Measurements from ENCODE around the gene EEPD1. TPM values are rescaled to one million over a fixed set of nuclear protein-coding genes. Genes with fewer than 3 reads are reported as not detected.

Gene EEPD1
- total RNA-seq, 1 donor from 2014 or later = 5.1 TPM

DNA sequence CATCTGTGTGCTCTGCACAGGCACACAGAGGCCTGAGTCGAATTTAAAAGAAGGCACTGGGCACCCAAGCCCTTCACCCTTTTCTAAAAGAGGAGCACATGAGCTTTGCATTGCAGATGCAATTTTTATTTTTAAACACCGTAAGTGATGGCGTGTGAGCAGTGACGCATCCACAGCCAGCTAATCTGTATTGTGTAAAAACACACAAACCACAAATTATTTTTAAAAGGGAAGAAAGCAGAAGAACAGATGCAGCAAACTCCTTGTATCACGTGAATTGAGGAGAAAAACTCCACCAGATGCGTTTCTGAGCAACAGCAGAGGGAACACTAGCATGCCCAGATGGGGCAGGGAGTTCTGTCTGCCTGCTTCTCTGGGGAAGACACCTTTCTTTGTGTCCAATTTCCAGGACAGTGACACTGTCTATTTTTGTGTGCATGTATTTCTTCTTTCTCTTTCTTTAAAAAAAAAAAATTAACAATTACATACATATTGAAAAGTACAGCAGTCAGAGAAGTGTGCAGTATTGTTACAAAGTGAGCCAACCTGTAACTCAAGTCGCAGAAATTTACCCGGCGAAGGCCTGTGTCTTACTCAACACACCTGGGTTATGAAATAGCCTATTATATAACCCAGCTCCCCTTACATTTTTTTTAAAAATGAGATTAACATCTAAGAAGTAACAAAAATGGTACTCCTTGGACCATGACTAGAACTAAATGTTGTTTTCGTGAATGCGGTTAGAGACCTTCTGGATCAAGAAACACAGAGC lies 39.2 kb downstream of the EEPD1 start:
- no peak for DNase-seq

GRCh38 chr7:36192877-36193276 lies 39.8 kb downstream of the EEPD1 start:
- no peak for DNase-seq

DNA sequence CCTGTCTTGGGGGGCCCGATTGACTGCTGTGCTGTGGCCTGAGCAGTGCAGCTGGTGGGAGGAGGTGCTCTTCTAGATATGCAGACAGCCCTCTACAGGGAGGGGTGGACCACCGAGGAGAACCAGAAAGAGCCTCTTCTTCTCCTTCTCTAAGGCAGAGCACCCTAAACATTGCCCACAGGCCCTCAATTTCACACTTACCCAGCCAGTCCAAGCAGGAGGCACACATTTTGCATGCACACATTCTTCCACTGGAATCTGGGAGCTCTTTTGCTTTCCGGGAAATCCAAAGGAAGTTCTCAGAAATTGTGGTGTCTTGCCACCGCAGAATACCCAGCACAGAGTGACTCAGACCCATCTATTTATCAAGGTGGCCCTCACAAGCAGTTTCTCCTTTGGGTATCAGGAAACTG lies 45.8 kb downstream of the EEPD1 start:
- no peak for DNase-seq

- no peak for DNase-seq
Measured at GRCh38 chr7:36199329-36199728, 46.3 kb downstream of the EEPD1 start.

- DNase-seq = no peak
Measured at GRCh38 chr7:36201122-36201723, 48.2 kb downstream of the EEPD1 start.

DNA sequence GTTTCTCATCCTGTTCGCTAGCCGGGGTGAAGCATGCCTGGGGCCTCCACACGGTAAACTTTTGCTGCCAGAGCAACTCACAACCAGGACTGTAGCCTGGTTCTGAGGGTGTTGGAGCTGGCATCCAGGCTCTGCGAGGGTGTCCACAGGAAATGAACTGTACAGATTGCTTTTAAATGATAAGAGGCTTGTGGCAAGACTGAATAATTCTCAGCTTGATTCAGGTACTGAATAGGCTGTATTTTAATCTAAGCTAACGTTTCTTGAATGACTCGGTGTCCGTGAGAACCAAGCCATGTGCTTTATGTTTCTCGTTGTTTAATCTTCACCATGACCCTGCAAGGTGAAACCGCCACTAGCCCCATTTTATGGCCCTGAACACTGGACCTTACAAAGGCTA lies 49.3 kb downstream of the EEPD1 start:
- DNase-seq = peak; percentile 32

- no peak for DNase-seq
Measured at GRCh38 chr7:36203071-36203790, 50.2 kb downstream of the EEPD1 start.

GRCh38 chr7:36204044-36204663 lies 51.1 kb downstream of the EEPD1 start:
- DNase-seq = no peak

- DNase-seq = no peak
Measured at GRCh38 chr7:36204929-36205635, 52.0 kb downstream of the EEPD1 start.

DNA sequence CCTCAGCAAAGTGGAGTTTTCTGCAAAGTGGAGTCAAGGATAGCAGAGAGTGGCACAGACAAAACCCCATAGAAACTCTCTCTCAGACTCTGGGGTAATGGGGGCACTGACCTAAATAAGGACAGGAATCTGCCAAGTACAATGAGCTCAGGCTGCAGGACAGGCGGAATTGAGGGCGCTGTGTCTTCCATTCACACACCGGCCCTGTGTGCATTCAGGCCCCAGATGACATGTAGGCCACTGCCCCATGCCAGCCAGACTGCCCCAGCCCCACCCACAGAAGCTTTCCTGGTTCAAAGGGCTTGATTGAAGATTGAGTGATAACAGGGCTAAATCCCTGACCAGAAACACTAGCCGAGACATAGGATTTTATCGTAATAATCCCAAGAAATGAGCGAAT lies 52.7 kb downstream of the EEPD1 start:
- no peak for DNase-seq

DNA sequence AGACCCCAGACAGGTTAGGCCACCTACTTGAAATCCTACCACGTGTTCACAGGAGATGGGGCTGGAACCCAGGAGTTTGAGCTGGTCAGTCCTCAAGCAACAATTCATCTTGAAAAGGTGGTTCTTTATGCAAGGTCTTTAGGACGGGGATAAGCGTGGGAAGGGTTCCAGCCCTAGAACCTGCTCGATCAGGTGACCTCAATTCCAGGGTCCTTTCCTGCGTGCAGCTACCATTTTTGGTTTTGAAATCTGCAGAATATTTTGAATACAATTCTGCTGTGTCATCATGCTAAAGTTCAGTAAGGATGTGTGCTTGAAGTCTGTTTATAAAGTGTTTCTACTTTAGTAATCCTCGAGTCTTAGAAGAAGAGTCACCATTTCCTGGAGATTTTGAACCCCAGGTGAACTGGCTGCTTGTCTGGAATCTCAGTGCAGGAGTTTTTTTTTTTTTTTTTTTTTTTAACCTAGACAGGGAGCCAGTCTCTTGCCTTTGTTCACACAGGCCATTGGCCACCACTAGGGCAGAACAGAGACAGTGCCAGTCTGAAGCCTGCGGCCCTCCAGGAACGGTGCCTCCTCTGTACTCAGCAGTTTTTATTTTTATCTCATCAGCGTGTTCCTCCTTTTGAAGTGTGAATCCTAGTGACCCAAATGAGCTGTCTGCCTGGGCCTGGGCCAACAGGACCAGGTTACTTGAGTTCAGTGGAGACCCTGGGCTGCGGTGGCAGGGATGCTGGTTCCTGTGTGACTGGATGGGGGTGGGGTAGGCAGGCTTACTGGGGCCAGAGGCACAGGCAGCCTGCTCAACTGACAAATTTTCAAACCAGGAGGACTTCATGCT lies 54.6 kb downstream of the EEPD1 start:
- DNase-seq = no peak

- DNase-seq = no peak
Measured at GRCh38 chr7:36208426-36208825, 55.4 kb downstream of the EEPD1 start.

GRCh38 chr7:36208997-36209813 lies 56.2 kb downstream of the EEPD1 start:
- no peak for DNase-seq

DNA sequence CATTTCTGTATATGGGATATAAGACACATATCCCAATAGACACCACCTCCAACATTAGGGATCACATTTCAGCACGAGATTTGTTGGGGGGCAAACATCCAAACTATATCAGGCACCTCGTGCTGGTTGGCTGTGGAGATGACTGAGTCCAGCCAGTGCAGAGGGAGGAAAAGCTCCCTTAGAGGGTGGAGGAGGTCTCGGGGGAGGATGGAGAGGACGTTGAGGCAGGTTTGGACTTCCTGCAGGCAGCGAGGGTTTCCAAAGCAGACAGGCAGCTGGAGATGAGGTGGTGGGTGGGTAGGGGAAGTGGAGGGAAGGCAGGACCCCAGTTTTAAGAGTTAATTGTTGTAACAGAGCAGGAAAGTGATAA lies 56.7 kb downstream of the EEPD1 start:
- DNase-seq = no peak

- no peak for DNase-seq
Measured at GRCh38 chr7:36210291-36210922, 57.4 kb downstream of the EEPD1 start.

DNA sequence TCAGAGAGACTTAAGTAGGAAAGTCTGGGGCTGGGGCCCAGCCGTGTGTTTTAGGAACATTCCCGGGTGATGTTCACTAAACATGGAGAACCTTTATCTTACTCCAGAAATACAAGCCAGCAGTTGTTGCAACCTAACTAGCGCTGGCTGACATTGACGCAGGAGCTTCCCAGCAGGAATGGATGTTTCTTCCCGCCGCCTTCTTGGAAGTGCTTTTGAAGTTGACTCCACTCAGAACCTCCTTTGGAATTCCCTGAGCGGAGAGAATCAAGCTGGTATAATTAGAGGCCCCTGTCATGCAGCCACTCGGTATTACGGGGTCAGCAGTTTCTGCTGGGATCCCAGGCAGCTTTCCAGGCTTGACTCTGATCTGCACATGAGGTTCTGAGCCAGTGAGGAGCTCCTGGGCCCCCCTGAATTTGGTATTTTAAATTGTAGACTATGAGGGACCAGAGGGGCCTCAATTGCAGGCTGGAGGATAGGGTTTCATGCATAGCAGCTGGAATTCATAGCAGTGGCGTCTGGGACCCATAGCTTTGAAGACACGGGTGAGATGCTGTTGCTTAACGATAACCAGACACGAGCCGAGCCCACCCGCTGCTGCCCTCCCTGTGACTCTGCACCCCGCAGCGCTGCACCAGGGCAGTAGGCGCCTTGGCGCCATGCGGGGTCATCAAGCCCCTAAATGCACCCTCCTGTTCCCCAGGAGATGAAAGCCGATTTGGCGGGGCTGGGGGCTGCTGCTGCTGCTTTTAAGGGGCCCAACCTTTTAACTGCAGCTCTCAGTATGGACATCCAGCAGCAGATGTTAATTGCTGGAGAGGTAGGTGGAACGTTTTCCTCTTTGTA lies 61.8 kb downstream of the EEPD1 start:
- DNase-seq = no peak

- no peak for DNase-seq
Measured at GRCh38 chr7:36215457-36215765, 62.4 kb downstream of the EEPD1 start.

DNA sequence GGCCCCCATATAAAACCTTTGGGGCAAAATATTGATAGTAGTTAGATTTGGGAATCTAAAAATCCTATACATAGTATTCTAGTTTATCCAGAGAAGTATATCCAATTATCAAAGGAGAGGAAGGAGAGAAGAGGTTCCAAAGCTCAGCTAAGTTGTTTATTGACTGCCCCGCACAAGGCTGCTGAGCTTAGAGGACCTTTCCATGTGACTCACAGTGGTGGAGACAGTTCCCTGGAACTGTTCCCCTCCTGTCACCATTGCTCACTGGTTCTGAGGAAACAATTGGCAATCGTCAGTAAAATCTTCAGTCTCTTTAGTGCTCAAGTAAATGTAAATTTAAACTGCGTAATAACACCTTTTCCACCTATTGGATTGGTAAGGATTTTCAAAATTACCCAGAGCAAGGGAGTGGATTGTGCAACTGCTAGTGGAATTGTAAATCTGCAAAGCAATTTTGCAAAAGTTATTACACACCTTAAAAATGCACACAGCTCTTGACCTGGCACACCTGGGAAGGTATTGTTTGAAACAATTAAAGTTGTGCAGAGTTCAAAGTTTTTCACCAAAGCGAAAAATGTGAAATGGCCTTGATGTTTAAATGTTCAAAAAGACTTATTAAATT lies 63.1 kb downstream of the EEPD1 start:
- DNase-seq = no peak

Data from dermis blood vessel endothelial cell (primary cell).